ENCODE results near the gene ST8SIA6.

Gene ST8SIA6

GRCh38 chr10:17426263-17426750, 28.1 kb downstream of the ST8SIA6 start:
- H3K27ac ChIP-seq = no peak overlapping the region
- H3K9me3 ChIP-seq (ENCODE audit: control insufficient read depth, low read length) = no peaks in the 10 kb centered on the region
- H3K79me2 ChIP-seq = no peaks in the 10 kb centered on the region
- TF ChIP-seq CTCF (IDR thresholded peaks at IDR 0.05) = no peak
- H3K4me1 ChIP-seq = no peaks in the 10 kb centered on the region
- H3K36me3 ChIP-seq (ENCODE audit: control insufficient read depth, insufficient read depth, low read length) = no peaks in the 10 kb centered on the region
- no peak overlapping the region for H3K4me2 ChIP-seq (ENCODE audit: low read length)
- no peaks in the 10 kb centered on the region for H3K27me3 ChIP-seq (ENCODE audit: control insufficient read depth, insufficient read depth, low read length)
- H3K9ac ChIP-seq = no peak overlapping the region
- H3K4me3 ChIP-seq (ENCODE audit: low read depth, low read length) = no peak overlapping the region
- no peak overlapping the region for H2AFZ ChIP-seq

DNA sequence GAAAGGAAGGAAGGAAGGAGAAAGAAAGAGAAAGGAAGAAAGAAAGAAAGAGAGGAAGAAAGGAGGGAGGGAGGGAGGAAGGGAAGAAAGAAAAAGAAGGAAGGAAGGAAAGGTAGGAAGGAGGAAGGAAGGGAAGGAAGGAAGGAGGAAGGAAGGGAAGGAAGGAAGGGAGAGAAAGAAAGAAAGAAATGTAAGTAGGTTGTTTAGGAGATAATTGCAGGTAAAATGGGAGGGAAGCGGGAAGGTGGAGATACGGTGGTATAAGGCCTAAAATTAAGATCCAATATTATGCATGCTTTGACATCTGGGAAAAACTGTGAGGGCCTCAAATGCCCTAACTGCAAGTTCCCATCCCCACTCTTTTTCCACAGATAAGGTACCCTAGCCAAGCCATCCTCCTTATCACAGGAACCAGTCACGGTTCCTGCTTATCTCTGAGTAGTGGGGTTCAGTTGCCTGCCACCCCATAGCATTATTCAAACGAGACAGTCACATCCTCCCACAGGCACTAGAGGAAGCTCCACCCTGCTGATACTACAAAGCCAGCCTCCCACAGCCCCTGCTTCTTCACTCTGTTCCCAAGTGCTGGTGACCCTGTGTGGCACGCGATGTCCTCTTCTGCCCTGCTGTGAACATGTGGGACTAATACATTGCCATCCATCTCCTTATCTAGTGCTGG, 28.7 kb downstream of the ST8SIA6 start:
- no peak overlapping the region for H3K9ac ChIP-seq
- H2AFZ ChIP-seq = no peak overlapping the region
- H3K4me3 ChIP-seq (ENCODE audit: low read depth, low read length) = no peak overlapping the region
- no peaks in the 10 kb centered on the region for H3K9me3 ChIP-seq (ENCODE audit: control insufficient read depth, low read length)
- no peaks in the 10 kb centered on the region for H3K27me3 ChIP-seq (ENCODE audit: control insufficient read depth, insufficient read depth, low read length)
- H3K4me1 ChIP-seq = no peaks in the 10 kb centered on the region
- no peak for TF ChIP-seq CTCF (IDR thresholded peaks at IDR 0.05)
- H3K79me2 ChIP-seq = no peaks in the 10 kb centered on the region
- no peak overlapping the region for H3K4me2 ChIP-seq (ENCODE audit: low read length)
- H3K27ac ChIP-seq = no peak overlapping the region
- no peaks in the 10 kb centered on the region for H3K36me3 ChIP-seq (ENCODE audit: control insufficient read depth, insufficient read depth, low read length)

- Histone ChIP-seq H3K36me3 (ENCODE audit: control insufficient read depth, insufficient read depth, low read length) (no peaks in the 10 kb centered on the region), H3K4me2 (ENCODE audit: low read length) (no peak overlapping the region), H3K27ac (no peak overlapping the region), H3K4me1 (no peaks in the 10 kb centered on the region), H2AFZ (no peak overlapping the region), H3K79me2 (no peaks in the 10 kb centered on the region), H3K4me3 (ENCODE audit: low read depth, low read length) (no peak overlapping the region), H3K9ac (no peak overlapping the region), H3K27me3 (ENCODE audit: control insufficient read depth, insufficient read depth, low read length) (no peaks in the 10 kb centered on the region), H3K9me3 (ENCODE audit: control insufficient read depth, low read length) (no peaks in the 10 kb centered on the region)
- TF ChIP-seq CTCF (IDR thresholded peaks at IDR 0.05) = no peak
Observed at GRCh38 chr10:17423632-17424186, 30.7 kb downstream of the ST8SIA6 start.

DNA sequence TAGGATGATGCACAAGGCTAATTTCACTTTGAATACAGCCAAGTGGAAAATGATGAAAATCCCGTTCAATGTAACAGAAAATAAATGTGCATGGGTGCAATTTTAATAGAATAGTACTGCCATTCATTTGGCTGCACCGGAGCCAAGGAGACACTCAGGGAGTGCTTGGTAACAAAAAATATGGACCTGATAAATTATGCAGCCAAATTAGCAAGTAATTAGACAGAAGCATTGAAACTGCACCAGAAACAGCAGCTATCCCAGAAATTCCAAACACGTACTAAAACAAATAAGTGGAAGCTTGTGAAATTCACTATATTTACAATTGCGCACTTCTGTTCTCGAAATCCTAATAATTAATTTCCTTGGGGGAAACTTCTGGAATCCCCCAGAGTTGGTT, 31.5 kb downstream of the ST8SIA6 start:
- no peak overlapping the region for H3K4me2 ChIP-seq (ENCODE audit: low read length)
- no peak overlapping the region for H3K27ac ChIP-seq
- H3K9ac ChIP-seq = no peak overlapping the region
- no peaks in the 10 kb centered on the region for H3K4me1 ChIP-seq
- no peaks in the 10 kb centered on the region for H3K36me3 ChIP-seq (ENCODE audit: control insufficient read depth, insufficient read depth, low read length)
- H3K79me2 ChIP-seq = no peaks in the 10 kb centered on the region
- H3K4me3 ChIP-seq (ENCODE audit: low read depth, low read length) = no peak overlapping the region
- H2AFZ ChIP-seq = no peak overlapping the region
- no peaks in the 10 kb centered on the region for H3K9me3 ChIP-seq (ENCODE audit: control insufficient read depth, low read length)
- no peak for TF ChIP-seq CTCF (IDR thresholded peaks at IDR 0.05)
- no peaks in the 10 kb centered on the region for H3K27me3 ChIP-seq (ENCODE audit: control insufficient read depth, insufficient read depth, low read length)

DNA sequence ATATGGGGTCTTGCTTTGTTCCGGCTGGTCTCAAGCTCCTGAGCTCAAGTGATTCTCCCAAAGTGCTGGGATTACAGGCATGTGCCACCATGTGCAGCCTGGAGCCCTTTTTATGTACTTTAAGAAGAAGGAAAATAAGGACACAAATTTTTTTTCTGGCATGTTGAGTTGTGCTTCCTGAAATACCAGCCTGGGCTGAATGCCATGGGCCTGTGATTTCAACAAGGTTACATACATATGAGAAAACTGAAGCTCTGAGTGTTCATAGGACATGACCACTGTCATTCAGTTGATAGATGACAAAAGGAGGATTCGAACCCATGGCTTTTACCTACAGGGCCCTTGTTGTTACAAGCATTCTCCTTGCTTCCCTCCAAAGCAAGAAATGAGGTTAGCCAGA, 36.1 kb downstream of the ST8SIA6 start:
- no peak overlapping the region for H3K4me2 ChIP-seq (ENCODE audit: low read length)
- no peaks in the 10 kb centered on the region for H3K79me2 ChIP-seq
- H3K9ac ChIP-seq = no peak overlapping the region
- H3K4me1 ChIP-seq = no peaks in the 10 kb centered on the region
- no peak overlapping the region for H2AFZ ChIP-seq
- H3K9me3 ChIP-seq (ENCODE audit: control insufficient read depth, low read length) = no peaks in the 10 kb centered on the region
- no peak overlapping the region for H3K27ac ChIP-seq
- no peaks in the 10 kb centered on the region for H3K27me3 ChIP-seq (ENCODE audit: control insufficient read depth, insufficient read depth, low read length)
- TF ChIP-seq CTCF (IDR thresholded peaks at IDR 0.05) = no peak
- no peak overlapping the region for H3K4me3 ChIP-seq (ENCODE audit: low read depth, low read length)
- no peaks in the 10 kb centered on the region for H3K36me3 ChIP-seq (ENCODE audit: control insufficient read depth, insufficient read depth, low read length)
